ENCODE measurements around the gene AHRR.

AHRR gene

DNA sequence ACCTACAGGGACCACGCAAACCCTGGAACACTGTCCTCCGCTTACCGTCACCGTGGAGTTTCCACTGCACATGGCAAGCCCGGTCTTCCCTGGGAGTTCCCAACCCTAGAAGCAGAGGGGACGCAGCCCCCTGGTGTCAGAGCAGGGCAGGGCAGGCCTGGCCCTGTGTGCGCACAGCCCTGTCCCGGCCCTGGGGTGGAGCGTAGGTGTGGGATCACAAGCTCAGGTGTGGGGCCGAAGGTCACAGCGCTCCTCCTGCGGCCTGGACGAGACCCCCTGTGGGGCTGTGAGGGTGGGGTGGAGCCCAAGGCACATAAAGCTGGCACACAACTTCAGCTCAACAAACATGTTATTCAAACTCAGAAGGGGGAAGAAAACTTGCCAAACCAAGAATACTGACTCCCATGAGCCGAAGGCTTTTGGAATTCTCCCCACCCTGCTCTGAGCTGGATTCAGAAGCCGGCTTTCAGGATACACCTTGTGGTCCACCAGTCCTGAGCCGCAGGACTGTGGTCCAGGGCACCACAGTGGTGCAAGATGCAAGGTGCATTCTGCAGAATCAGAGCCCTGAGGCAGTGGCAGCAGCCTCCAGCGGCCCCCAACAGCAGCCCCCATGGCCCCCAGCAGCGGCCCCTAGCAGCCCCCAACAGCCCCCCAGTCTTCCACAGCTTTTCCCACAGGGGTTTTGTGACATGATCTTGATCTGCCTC lies 109.6 kb downstream of the AHRR start:
- DNase-seq, result peak; percentile 49

DNA sequence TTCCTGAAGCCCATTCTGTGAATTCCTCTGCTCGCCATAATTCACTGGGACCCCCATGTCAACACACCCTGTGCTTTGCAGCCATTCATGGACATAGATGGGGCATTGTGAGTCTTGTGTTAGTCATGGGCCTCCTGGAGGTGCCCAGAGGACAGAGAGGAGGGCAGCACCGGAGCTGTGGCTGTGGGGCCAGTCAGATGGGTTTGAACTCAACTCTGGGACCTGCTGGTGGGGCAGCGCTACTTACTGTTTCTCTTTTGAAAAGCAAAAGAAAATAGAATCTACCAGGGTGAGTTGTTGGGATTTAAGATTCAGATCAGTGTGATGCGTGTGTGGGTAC lies 110.2 kb downstream of the AHRR start:
- no peak for DNase-seq

DNA sequence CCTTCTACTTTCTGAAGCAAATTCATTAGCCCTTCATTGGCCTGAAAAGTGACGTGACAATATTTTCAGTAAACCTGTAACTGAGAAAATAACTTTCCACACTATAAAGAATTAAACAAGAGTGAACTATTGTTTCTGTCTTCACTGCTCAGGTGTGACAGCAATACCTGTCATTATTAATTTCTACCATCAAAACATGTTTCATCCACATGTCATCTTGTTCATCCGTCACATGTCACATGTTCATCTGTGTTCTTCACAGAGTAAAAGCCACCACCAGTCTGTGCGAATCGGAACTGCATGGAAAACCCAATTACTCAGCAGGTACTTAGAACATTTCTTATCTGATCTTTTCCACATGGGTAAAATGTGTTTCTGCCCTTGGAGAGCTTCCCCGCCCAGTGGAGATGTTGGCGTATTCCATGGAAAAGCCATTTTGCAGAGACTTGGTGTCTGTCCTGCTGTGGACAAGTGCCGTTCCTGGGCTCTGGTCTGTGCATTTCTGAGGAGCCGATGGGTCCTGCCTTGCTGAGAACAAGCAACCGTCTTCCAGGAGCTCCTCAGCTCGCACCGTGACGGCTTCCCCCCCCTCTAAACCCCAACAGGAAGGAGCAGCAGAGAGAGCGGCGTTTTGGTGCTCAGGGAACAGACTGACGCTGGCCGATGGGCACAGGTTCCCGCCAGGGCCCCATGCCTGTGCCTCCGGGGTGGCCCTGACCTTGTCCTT lies 110.8 kb downstream of the AHRR start:
- no peak for DNase-seq

DNA sequence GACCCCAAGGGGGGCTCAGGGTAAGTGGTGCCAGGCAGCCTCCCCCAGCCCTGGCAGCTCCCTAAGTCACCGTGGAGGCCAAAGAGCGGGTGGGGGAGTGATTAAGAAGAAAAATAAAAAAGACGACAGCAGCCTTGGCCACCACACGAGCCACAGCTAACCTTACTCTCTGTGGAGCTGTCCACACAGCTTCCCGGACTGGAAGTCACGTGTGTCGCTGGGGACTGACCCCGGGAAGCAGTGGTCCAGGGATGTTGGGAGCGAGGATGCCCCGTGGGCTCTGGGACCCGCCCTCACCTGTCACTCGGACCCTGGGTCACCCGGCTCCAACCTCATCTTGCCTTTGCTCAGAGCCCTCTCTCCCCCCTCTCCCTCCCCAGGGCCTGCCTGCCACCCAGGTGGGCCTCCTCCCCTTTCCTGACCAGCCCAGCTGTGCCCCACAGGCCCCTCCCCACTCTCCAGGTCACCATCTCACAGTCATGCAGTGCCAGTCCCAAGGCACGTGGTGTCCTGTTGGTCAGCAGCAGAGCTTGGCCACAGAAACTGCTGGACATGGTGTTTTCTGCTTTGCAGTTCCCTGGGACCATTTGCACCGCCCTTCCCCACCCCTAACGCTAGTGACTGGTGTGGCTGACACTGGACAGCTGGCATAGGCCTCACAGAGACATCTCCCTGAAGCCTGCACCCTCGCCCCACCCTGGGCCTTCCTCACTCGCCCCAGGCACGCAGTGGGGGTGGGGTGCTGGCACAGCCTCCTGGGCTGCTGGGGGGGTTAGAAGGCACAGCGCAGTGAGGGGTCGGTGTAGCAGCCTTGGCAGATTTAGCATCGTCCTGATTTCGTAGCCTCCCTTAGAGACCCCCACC lies 111.6 kb downstream of the AHRR start:
- no peak for DNase-seq

DNA sequence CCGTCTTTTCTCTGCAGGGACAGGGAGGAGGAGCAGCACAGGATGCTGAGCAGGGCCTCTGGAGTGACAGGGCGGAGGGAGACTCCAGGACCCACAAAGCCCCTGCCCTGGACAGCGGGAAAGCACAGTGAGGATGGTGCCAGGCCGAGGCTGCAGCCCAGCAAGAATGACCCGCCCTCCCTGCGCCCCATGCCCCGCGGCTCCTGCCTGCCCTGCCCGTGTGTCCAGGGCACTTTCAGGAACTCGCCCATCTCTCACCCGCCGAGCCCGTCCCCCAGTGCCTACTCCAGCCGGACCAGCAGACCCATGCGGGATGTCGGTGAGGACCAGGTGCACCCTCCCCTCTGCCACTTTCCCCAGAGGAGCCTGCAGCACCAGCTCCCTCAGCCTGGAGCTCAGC lies 112.3 kb downstream of the AHRR start:
- no peak for DNase-seq

DNA sequence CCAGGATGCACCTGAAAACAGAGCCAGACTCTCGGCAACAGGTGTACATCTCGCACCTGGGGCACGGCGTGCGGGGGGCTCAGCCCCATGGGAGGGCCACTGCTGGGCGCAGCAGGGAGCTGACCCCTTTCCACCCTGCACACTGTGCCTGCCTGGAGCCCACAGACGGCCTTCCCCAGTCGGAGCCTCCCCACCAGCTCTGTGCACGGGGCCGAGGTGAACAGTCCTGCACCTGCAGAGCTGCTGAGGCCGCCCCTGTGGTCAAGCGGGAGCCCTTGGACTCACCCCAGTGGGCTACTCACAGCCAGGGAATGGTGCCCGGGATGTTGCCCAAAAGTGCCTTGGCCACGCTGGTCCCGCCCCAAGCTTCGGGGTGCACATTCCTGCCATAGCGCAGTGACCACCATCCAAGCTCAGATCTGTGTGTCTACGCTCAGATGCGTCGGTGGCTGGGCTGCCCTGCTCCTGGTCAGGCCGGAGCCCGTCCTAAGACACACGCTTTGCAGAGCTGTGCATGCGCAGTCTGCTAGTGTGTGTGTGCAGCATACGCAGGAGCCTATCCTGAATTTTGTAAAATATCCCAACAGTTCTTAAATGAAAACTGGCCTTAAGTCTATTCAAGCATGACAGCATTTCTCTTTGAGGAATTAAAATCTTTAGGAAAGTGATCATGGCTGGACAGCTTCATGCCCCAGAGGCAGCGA lies 113.1 kb downstream of the AHRR start:
- DNase-seq, result no peak

DNA sequence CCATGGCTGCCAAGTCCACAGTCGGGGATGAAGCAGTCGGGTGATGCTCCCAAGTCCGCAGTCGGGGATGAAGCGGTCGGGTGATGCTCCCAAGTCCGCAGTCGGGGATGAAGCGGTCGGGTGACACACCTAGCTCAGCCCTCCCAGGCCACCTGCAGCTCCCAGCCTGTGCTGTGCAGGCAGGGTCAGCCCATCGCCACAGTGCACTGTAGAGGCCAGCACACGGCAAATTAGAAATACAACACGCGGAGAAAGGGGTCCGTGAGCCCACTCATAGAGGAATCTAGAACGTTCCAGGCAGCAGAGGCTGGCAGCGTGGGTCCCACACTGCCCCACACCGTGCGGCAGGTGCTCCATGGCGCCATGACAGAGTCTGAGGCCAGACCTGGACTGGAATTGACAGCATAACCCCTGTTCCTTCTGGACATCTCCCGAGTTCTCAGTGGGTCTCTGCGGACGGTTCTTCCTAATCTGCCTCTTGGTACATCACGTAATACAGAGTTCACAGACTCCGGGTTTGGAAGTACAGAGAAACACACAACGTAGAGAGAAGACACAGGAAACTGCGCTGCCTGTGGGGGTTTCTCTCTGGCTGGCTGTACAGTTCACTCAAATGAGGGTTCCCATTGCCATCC lies 113.8 kb downstream of the AHRR start:
- no peak for DNase-seq

DNA sequence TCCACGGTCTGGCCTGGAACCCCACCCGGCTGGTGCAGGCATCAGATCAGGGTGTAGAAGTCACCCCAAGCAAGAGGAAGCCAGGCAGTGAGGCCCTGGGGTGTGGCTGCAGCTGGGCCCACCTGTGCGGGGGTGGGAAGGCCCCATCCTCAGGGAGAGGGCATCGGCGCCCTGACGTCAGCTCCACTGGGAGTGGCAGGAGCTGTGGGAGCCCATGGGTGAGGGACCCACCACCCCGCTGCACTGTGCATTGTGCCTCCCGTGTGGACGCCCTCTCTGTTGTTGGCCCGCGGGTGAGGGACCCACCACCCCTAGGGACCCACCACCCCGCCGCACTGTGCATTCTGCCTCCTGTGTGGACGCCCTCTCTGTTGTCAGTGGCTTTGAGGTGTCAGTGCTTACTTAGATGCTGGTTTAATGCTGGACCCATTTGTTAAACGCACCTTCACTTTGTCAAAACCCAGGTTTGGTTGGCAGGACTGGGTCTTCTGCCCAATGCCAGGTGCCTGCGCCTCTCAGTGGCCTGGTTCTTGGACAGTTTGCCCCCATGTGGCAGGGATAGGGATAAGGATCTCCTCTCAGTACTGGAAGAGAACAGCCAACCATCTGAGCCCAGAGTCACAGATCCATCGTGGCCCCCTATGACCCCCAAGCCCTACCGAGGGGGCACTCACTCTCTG lies 114.6 kb downstream of the AHRR start:
- DNase-seq, result no peak

DNA sequence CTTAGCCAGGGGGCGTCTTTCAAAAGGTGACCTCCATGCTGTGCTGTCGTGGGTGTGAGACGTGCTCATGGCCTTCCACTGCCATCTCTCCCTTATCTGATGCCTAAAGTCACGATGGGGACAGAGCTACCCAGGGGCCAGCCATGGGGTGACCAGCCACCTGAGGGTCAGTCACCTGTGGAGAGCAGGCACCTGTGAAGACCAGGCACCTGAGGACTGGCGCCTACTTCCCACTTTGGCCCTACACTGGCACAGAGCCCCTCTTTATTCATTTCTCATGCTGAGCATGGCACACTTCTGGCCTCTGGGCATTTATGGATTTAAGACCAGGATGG lies 115.1 kb downstream of the AHRR start:
- no peak for DNase-seq

DNA sequence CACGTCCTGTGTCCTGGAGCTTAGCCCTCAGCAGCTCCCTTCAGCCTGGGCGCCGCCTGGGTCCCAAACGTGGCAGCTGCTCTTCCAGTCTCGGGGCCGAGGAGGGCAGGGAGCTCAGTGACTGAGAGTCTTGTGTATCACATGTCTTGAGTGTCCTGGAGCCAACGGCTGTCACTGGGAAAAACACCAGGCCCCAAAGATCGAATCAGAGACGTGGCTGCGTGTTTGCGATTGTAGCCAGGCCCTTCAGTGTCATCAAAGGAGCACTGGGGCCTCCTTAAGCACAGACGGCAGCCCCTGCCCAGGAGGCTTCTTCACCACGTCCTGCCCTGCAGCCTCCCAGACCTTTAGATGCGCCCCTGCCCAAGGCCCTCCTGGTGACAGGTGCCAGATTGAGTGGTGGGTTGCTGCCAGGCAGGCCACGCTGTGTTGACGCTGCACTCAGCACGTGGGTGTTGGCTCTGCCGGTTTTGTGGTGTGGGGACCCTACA lies 115.8 kb downstream of the AHRR start:
- no peak for DNase-seq

DNA sequence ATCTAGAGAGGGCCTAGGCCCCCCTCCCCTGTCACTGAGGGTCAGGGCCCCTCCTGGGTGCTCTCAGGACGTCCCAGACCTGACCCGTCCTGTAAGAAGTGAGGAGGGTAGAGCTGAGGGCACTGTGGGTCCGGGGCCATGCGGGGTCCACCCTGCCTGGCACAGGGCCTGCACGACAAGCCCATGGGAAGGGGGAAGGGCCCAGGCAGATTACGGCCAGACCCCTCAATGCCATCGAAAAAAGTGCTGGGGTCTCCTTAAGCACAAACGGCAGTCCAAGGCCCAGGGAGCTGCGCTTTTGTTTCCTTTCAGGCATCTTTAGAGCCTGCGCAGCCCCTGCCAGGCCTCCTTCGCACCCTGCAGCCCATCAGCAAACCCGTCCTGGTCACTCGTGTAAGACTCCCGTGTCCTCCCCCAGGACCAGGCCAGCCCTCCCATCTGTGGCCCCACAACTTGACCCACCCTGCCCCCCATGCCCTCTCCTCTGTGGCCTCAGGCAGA lies 117.0 kb downstream of the AHRR start:
- DNase-seq, result no peak

DNA sequence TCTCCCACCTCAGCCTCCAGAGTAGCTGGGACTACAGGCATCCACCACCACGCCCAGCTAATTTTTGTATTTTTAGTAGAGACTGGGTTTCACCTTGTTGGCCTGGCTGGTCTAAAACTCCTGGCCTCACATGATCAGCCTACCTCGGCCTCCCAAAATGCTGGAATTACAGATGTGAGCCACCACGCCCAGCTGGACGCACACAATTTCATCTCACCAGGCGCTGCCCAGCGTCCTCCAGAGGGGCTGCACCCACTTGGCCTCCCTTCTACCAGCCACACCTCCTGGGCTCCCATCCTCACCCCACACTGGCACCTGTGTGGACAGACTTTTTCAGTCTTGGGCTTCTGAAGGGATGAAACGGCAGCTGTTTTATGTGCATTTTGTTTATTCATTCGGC lies 117.7 kb downstream of the AHRR start:
- no peak for DNase-seq

DNA sequence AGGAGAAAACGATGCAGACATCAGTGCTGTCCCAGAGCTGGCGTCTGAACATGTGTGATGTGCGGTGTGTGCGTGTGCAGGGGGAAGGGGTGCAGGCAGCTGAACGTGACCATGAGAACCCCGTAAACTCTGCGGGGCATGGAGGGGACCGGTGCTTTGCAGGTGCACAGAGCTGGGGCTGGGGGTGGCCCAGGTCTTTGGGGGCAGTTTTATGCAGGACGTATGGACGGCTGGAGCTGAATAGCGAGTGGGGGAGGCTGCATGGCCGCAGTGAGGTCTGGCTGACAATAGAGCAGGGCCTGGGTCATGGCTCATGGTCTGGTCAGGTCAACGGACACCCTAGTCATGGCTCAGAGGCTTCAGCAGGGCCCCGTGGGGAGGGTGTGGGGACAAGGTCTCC lies 118.1 kb downstream of the AHRR start:
- no peak for DNase-seq

DNA sequence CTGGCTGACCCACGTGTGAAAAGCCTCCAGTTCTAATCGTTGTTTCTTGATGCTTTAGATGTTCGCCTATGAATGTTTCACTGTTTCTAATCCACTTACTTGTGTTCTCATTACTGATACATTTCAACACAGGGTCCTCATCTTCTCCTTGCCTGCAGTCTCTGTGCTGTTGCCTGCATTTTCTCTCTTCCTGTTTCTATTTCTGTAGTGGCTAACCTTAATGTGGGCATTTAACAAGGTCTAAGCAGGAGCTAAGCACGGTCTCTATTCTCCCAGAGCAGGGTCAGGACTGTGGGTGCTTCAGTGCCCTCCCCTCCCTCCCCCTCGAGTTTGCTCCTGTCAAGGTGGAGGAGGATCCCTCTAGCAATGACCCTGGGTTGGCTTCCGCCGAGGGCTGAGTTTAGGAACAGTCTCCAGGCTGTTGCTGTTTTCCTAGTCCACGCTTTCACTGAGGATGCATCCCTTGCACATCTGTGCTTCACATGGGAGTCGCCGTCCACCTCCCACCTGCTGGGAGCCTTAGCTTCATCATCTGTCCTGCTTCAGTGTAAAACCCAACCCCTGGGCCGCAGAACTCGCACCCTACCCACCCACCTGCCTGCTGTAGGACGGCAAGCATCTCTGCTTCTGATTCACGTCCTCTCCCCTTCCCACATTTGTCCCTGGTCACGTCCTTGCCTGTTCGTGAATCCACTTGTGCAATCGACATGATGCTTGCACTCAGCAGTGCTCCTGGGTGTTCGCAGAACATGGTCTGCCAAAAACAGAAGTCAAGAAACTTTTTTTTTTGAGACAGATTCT lies 119.1 kb downstream of the AHRR start:
- DNase-seq, result no peak

DNA sequence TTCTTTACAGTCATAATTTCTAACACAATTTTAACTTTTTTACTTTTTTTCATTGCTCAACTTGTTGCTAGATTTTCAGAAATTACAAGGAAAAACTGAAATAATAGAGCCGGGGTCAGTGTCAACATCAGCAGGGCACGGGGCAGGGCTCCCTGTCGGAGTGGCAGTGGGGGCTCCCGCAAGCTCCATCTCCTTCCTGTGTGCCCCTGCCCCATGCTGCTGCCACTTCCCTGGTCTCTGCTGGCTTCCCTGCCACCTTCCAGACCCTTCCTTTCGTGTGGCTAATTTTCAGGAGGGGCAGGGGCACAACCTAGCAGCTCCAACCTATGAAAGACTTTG lies 120.5 kb downstream of the AHRR start:
- no peak for DNase-seq

DNA sequence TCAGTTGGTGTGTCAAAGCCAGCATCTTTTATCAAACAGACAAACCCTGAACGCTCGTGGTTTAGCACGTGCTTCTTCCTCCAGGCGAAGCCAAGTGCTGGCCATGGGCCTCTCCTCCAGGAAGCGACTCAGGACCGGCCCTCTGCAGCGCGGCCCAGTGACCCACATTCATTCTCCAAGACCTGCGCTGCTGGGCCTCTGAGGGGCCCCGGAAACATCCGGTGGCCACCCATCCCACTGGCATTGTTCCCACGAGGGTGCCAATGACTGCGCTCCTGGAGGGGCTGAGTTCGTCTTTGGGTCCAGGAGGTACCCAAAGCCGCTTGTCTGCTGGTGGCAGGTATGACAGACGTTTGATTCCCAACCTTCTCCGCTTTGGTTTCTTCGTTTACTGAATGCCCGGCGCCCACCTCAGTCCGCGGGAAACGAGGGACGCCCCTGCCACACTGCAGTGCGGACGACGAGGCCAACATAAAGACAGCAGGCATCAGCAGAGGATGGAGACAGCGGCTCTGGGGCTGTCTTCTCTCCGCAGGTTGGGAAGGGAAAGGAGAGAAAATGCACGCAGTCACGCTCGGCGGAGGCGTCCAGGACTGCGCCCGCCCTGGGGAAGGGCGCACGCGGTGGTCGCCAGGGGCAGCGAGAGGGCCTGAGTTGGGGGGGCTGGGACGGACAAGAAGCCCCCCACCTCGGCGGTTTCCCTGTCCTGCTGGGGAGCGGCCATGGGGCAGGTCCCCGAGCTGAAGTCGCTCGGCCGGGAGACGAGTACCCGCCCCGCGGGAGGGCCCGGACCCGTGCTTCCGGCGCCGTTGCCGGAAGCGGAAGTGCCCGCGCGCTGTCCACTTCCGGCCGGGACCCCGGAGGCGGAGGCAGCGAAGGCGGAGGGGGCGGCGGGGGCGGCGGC lies 121.1 kb downstream of the AHRR start, which contains the start of gene EXOC3:
Gene EXOC3, plus strand, starts transcription at position 842 of the 904 bp plus-strand sequence. CDS start 3,030 bp downstream, outside the sequence.
- DNase-seq, result peak; percentile 86

DNA sequence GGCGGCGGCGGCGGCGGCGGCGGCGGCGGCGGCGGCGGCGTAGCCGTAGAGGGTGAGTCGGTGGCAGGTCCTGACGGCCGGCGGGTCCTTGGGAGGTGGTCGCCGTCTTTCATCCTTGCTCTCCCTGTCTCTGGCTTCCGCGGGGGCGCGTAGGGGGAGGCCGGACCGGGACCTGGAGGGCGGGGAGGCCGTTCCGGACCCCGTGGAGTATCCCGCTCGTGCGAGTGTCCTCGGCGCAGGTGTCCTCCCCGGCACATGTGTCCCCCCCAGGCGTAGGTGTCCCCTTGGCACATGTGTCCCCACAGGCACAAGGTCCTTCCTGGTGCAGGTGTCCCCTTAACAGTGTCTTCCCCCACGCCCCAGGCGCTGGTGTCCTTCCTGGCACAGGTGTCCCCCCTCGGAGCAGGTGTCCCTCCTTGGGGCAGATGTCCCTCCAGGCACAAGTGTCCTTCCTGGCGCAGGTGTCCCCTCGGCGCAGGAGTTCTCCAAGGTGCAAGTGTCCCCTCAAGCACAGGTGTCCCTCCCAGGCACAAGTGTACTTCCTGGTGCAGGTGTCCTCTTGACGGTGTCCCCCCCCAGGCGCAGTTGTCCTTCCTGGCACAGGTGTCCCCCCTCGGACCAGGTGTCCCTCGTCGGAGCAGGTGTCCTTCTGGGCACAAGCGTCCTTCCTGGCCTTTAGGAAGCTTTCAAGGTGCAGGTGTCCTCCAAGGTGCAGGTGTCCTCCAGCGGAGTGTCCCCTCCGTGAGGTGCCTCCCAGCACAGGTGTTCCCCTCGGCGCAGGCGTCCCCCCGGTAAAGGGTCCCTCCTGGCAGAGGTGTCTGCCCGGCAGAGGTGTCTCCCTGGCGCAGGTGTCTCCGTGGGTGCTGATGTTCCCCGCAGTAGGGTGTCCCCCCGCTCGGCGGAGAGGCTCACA lies 122.0 kb downstream of the AHRR start:
- DNase-seq, result peak; percentile 30

DNA sequence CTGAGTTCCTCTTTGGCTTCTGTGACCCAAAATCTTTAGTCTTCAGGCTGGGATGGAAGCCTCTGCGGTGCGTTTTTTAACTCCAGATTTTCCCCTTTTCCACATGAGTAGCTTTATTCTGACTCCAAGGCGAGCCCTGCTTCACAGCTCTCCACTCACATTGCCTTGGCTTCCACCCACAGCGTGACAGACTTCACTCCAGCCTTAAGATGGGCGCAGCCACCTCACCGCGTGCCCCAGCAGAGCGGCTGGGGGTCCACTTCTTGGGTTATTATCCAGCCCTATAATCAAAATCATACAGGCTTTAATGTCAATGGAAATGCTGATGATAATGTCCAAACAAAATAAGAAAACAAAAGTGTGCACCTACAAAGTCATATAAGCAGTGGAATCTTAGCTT lies 122.7 kb downstream of the AHRR start:
- DNase-seq, result no peak

DNA sequence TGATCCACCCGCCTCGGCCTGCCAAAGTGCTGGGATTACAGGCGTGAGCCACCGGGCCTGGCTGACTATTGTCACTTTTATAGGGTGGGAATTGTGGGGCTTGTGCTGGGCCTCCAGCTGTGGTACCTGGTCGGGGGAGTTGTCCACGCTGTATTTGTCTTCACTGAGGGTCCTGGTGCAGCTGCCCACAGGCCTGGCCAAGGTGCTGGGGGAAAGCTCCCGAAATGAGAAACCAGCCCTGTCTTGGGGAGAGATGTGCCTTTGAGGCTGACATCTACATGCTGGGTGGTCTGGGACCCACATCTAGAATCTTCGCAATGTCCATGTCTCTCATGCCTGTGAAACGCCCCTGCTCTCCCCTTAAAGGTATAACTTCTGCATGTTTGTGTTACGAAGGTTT lies 124.1 kb downstream of the AHRR start:
- no peak for DNase-seq
